SK-N-SH (cell line): ENCODE data around the gene HOMER2. TPM values are rescaled to one million over a fixed set of nuclear protein-coding genes. Genes with fewer than 3 reads are reported as not detected.

Experiments used
- CTCF ChIA-PET: fragments of 300-600, 350-600 bp; formaldehyde crosslinking; extraction: SDS; loops from one replicate; lab custom pipeline; 2021; lab: Yijun Ruan, JAX
- POLR2A ChIA-PET: fragments of 350-600 bp; sonication (Branson Sonifier 250); formaldehyde crosslinking; extraction: SDS; loops from one replicate; lab custom pipeline; 2020; ENCODE audit warnings: antibody characterized with exemption, inconsistent platforms; lab: Yijun Ruan, JAX
- DNase-seq: peaks from one replicate; pipeline ENCODE4 v3.0.0; 2012
- H2AFZ ChIP-seq: fragments of 200-600 bp; sonication (generic); 2 replicates; pipeline ENCODE4 v1.8.1; 2016; ENCODE audit warnings: antibody characterized with exemption, mild to moderate bottlenecking, low read depth
- H3F3A ChIP-seq: fragments of 200-600 bp; sonication (generic); replicated peaks from 2 replicates; pipeline ENCODE3; 2016; ENCODE audit warnings: antibody characterized with exemption, mild to moderate bottlenecking; ENCODE audit not compliant: insufficient read depth
- H3K27ac ChIP-seq, 2 experiments: fragments of 200-500 bp in 1 of 2; fragments of 200-600 bp in 1 of 2; sonication (Bioruptor generic) in 1 of 2; sonication (generic), shearing (Covaris generic) in 1 of 2; 2 replicates each; pipeline versions ENCODE4 v1.5.1 to v1.6.1; 2014 to 2016; ENCODE audit warnings: low read depth in 2 of 2, inconsistent platforms in 1 of 2, low read length in 1 of 2, mild to moderate bottlenecking in 1 of 2, mixed read lengths in 1 of 2
- H3K27me3 ChIP-seq: fragments of 200-600 bp; sonication (generic), shearing (Covaris generic); 2 replicates; pipeline ENCODE4 v1.6.1; 2016; ENCODE audit warnings: mixed run types; ENCODE audit not compliant: insufficient read depth
- H3K36me3 ChIP-seq, 2 experiments: fragments of 200-500 bp in 1 of 2; fragments of 200-600 bp in 1 of 2; sonication (Bioruptor generic) in 1 of 2; sonication (generic) in 1 of 2; replicated peaks in 1 of 2; 2 replicates each; pipeline versions ENCODE3 to v1.5.1; 2014 to 2016; ENCODE audit warnings: low read length in 1 of 2, mild to moderate bottlenecking in 1 of 2; ENCODE audit not compliant: insufficient read depth in 2 of 2, control insufficient read depth in 1 of 2
- H3K4me1 ChIP-seq, 2 experiments: fragments of 200-500 bp in 1 of 2; fragments of 200-600 bp in 1 of 2; sonication (Bioruptor generic) in 1 of 2; sonication (generic), shearing (Covaris generic) in 1 of 2; 2 replicates each; pipeline versions ENCODE4 v1.5.1 to v1.6.1; 2014 to 2016; ENCODE audit warnings: low read depth in 1 of 2, low read length in 1 of 2, mixed run types in 1 of 2; ENCODE audit not compliant: insufficient read depth in 2 of 2, control insufficient read depth in 1 of 2
- H3K4me2 ChIP-seq: fragments of 200-600 bp; sonication (generic), shearing (Covaris generic); 2 replicates; pipeline ENCODE4 v1.6.1; 2017; ENCODE audit warnings: mixed run types
- H3K4me3 ChIP-seq, 2 experiments: fragments of 200-500 bp in 1 of 2; fragments of 200-600 bp in 1 of 2; sonication (Bioruptor generic) in 1 of 2; sonication (generic), shearing (Covaris generic) in 1 of 2; 2 replicates each; pipeline versions ENCODE4 v1.5.1 to v1.8.1; 2014 to 2016; ENCODE audit warnings: low read depth in 2 of 2, inconsistent platforms in 1 of 2, low read length in 1 of 2, mild to moderate bottlenecking in 1 of 2, mixed read lengths in 1 of 2, moderate library complexity in 1 of 2
- H3K79me2 ChIP-seq: fragments of 200-600 bp; sonication (generic); 2 replicates; pipeline ENCODE4 v1.8.1; 2017; ENCODE audit warnings: mild to moderate bottlenecking; ENCODE audit not compliant: insufficient read depth
- H3K9ac ChIP-seq: fragments of 200-600 bp; sonication (generic); 2 replicates; pipeline ENCODE4 v1.6.1; 2017; ENCODE audit warnings: mixed run types
- H3K9me2 ChIP-seq: fragments of 200-600 bp; sonication (generic); 2 replicates; pipeline ENCODE4 v1.6.1; 2017; ENCODE audit warnings: mixed run types
- H3K9me3 ChIP-seq: fragments of 200-600 bp; sonication (generic); 2 replicates; pipeline ENCODE4 v1.6.1; 2017; ENCODE audit warnings: mixed run types, mild to moderate bottlenecking, moderate library complexity
- H4K20me1 ChIP-seq: fragments of 200-600 bp; sonication (generic); 2 replicates; pipeline ENCODE4 v1.6.1; 2017; ENCODE audit warnings: mild to moderate bottlenecking, mixed run types; ENCODE audit not compliant: insufficient read depth
- CHD2 ChIP-seq: fragments of 150-350 bp; IDR thresholded peaks from 2 replicates; pipeline ENCODE4 v1.6.1; 2018; ENCODE audit warnings: low read length; ENCODE audit not compliant: partially characterized antibody
- ELF1 ChIP-seq: IDR thresholded peaks from 2 replicates; pipeline ENCODE4 v1.4.0; 2012
- EP300 ChIP-seq, 2 experiments: IDR thresholded peaks; 2 replicates each; pipeline versions ENCODE4 v1.4.0 to v1.6.1; 2012; ENCODE audit warnings: borderline replicate concordance in 1 of 2, low read depth in 1 of 2, low read length in 1 of 2
- EZH2phosphoT487 ChIP-seq: fragments of 200-600 bp; sonication (generic); IDR thresholded peaks from 2 replicates; pipeline ENCODE4 v1.6.1; 2017; ENCODE audit warnings: low read depth, mixed run types, mild to moderate bottlenecking, antibody characterized with exemption, moderate library complexity, borderline replicate concordance
- FOXJ3 ChIP-seq: sonication (generic); formaldehyde crosslinking; IDR thresholded peaks from 2 replicates; pipeline ENCODE4 v1.5.1; 2020; ENCODE audit warnings: mild to moderate bottlenecking, missing genetic modification reagents
- GABPA ChIP-seq: IDR thresholded peaks from 2 replicates; pipeline ENCODE4 v1.4.0; 2012; ENCODE audit warnings: low read depth, mild to moderate bottlenecking
- GATA2 ChIP-seq: sonication (generic); formaldehyde crosslinking; IDR thresholded peaks from 2 replicates; pipeline ENCODE4 v1.5.0; 2020; ENCODE audit warnings: mild to moderate bottlenecking, missing genetic modification reagents
- JUND ChIP-seq: IDR thresholded peaks from 2 replicates; pipeline ENCODE4 v1.4.0; 2012
- MAX ChIP-seq: IDR thresholded peaks from 2 replicates; pipeline ENCODE4 v1.4.0; 2012; ENCODE audit warnings: low read depth
- MXI1 ChIP-seq: IDR thresholded peaks from 2 replicates; pipeline ENCODE4 v1.6.1; 2012; ENCODE audit warnings: mild to moderate bottlenecking, low read depth, low read length, improper control_type of control experiment
- NFIC ChIP-seq: IDR thresholded peaks from 2 replicates; pipeline ENCODE4 v1.4.0; 2012; ENCODE audit warnings: borderline replicate concordance
- NRF1 ChIP-seq: IDR thresholded peaks from 2 replicates; pipeline ENCODE4 v1.6.1; 2012; ENCODE audit warnings: low read depth, mild to moderate bottlenecking, low read length
- POLR2AphosphoS5 ChIP-seq: IDR thresholded peaks from 2 replicates; pipeline ENCODE4 v1.6.1; 2012; ENCODE audit warnings: low read depth, low read length
- RAD21 ChIP-seq: IDR thresholded peaks from 2 replicates; pipeline ENCODE4 v1.6.1; 2012; ENCODE audit warnings: mild to moderate bottlenecking, low read length
- RCOR1 ChIP-seq: fragments of 150-350 bp; IDR thresholded peaks from 2 replicates; pipeline ENCODE4 v1.6.1; 2017; ENCODE audit warnings: antibody characterized with exemption, low read length
- RXRA ChIP-seq: IDR thresholded peaks from 2 replicates; pipeline ENCODE4 v1.4.0; 2012; ENCODE audit warnings: low read depth, mild to moderate bottlenecking, borderline replicate concordance
- SIN3A ChIP-seq: IDR thresholded peaks from 2 replicates; pipeline ENCODE4 v1.6.1; 2012; ENCODE audit warnings: low read depth, mild to moderate bottlenecking, low read length, moderate library complexity, borderline replicate concordance
- SMC3 ChIP-seq: IDR thresholded peaks from 2 replicates; pipeline ENCODE4 v1.6.1; 2012; ENCODE audit warnings: low read depth, low read length, improper control_type of control experiment
- TEAD4 ChIP-seq: IDR thresholded peaks from 2 replicates; pipeline ENCODE4 v1.4.0; 2012; ENCODE audit warnings: mild to moderate bottlenecking, borderline replicate concordance; ENCODE audit not compliant: insufficient read depth
- YY1 ChIP-seq: IDR thresholded peaks from 2 replicates; pipeline ENCODE4 v1.4.0; 2012; ENCODE audit warnings: low read depth, mild to moderate bottlenecking
- WGBS: methylation state at CpG from one replicate; pipeline ENCODE4 v1.1.6; 2017; ENCODE audit warnings: low lambda C conversion rate; 5-methylcytosine and 5-hydroxymethylcytosine counted together
- polyA plus RNA-seq, 3 experiments: library from polyadenylated mRNA; depleted of rRNA; stranded (reverse); fragments of >200 nt; gene quantifications; 2 replicates each; pipeline ENCODE4 v1.2.3, GENCODE V29; 2012
- TF ChIP-seq, protein P1 (sequence below): fragments of 200-600 bp; sonication (generic); IDR thresholded peaks from 2 replicates; pipeline ENCODE4 v1.6.1; 2017; ENCODE audit warnings: antibody characterized with exemption, mild to moderate bottlenecking, moderate library complexity
- TF ChIP-seq, protein P2 (sequence below): IDR thresholded peaks from 2 replicates; pipeline ENCODE4 v1.4.0; 2012; ENCODE audit warnings: low read depth, borderline replicate concordance

HOMER2 gene
- polyA plus RNA-seq, 1 of the 3 experiments (the other 2 are of a cell fraction), result 7.3 TPM

DNA sequence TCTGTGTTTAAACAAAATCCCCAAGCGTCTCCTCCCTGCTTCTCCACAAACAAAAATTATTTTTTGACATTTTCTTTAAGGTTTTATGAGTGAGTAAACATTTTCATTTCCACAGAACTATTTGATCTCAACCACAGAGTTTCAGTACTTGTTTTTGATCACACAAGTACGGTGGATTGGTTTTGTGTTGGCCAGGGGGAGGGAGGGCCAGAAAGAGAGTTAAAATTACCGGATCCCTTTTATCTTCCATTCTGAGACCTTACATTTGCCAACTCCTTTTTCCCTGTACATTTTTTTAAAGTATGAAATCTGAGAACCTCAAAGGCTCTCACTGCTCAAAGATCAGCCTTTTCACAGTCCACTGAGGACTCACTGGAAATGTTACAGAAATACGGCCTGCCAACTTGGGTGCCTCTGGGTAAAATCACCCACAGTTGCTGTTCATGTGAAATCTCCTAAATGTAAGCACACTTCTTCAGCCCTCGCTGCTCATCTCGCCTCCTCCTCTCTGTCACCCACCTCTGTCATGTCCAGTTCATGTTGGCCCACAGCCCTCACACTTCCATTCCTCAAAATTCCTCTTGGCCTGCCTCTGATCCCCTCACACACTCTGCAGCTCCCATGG is 1.7 kb downstream of the HOMER2 start:
- peaks cover 0 to 5% of the 10 kb centered on the region in 2 experiments; a peak in 1 of 4 replicates for H3K4me1 ChIP-seq
- TF ChIP-seq TEAD4, result no peak
- no peak for TF ChIP-seq EP300 (IDR thresholded peaks at IDR 0.05; ENCODE audit: borderline replicate concordance in 1 of 2, low read depth in 1 of 2, low read length in 1 of 2)
- no peak for TF ChIP-seq JUND
- no peak for TF ChIP-seq POLR2AphosphoS5
- TF ChIP-seq GABPA, result no peak
- TF ChIP-seq NFIC, result no peak
- TF ChIP-seq NRF1, result no peak
- TF ChIP-seq, protein P1, sequence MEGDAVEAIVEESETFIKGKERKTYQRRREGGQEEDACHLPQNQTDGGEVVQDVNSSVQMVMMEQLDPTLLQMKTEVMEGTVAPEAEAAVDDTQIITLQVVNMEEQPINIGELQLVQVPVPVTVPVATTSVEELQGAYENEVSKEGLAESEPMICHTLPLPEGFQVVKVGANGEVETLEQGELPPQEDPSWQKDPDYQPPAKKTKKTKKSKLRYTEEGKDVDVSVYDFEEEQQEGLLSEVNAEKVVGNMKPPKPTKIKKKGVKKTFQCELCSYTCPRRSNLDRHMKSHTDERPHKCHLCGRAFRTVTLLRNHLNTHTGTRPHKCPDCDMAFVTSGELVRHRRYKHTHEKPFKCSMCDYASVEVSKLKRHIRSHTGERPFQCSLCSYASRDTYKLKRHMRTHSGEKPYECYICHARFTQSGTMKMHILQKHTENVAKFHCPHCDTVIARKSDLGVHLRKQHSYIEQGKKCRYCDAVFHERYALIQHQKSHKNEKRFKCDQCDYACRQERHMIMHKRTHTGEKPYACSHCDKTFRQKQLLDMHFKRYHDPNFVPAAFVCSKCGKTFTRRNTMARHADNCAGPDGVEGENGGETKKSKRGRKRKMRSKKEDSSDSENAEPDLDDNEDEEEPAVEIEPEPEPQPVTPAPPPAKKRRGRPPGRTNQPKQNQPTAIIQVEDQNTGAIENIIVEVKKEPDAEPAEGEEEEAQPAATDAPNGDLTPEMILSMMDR, result no peak
- TF ChIP-seq CHD2, result no peak
- no peak for TF ChIP-seq GATA2 (CRISPR knock-in tag)
- no peak for TF ChIP-seq YY1
- TF ChIP-seq RAD21, result no peak
- TF ChIP-seq MAX, result no peak
- TF ChIP-seq RCOR1, result no peak
- no peak for TF ChIP-seq SIN3A
- no peaks in the 10 kb centered on the region for H4K20me1 ChIP-seq
- POLR2A ChIA-PET, result no interaction called here
- H3K36me3 ChIP-seq, result no peaks in the 10 kb centered on the region
- no peak overlapping the region for H3K27ac ChIP-seq
- H3K9me3 ChIP-seq, result no peaks in the 10 kb centered on the region
- H3K9ac ChIP-seq, result no peak overlapping the region
- H2AFZ ChIP-seq, result no peak overlapping the region
- H3F3A ChIP-seq, result no peaks in the 10 kb centered on the region
- H3K79me2 ChIP-seq, result no peaks in the 10 kb centered on the region
- no peak overlapping the region for H3K4me3 ChIP-seq
- WGBS, result 91% methylated on average over 6 of the region's 6 CpGs
- no peaks in the 10 kb centered on the region for H3K9me2 ChIP-seq
- H3K4me2 ChIP-seq, result no peak overlapping the region
- no peaks in the 10 kb centered on the region for H3K27me3 ChIP-seq
- no peak for DNase-seq
- CTCF ChIA-PET, result no interaction called here

GRCh38 chr15:82950295-82950694 is 2.2 kb downstream of the HOMER2 start:
- H3F3A ChIP-seq, result no peaks in the 10 kb centered on the region
- DNase-seq, result no peak
- H3K36me3 ChIP-seq, result no peaks in the 10 kb centered on the region
- H3K4me1 ChIP-seq, result peaks cover 0 to 5% of the 10 kb centered on the region in 2 experiments; a peak in 1 of 4 replicates
- no peaks in the 10 kb centered on the region for H3K9me3 ChIP-seq
- H3K9me2 ChIP-seq, result no peaks in the 10 kb centered on the region
- H2AFZ ChIP-seq, result no peak overlapping the region
- CTCF ChIA-PET, result no interaction called here
- H3K4me2 ChIP-seq, result no peak overlapping the region
- H3K79me2 ChIP-seq, result no peaks in the 10 kb centered on the region
- H4K20me1 ChIP-seq, result no peaks in the 10 kb centered on the region
- 97% methylated on average over 5 of the region's 5 CpGs for WGBS
- H3K27ac ChIP-seq, result no peak overlapping the region
- POLR2A ChIA-PET, result no interaction called here
- no peak overlapping the region for H3K9ac ChIP-seq
- no peaks in the 10 kb centered on the region for H3K27me3 ChIP-seq
- no peak overlapping the region for H3K4me3 ChIP-seq
- TF ChIP-seq RAD21, result no peak
- TF ChIP-seq SMC3, result no peak
- TF ChIP-seq TEAD4, result no peak
- TF ChIP-seq RXRA, result no peak
- no peak for TF ChIP-seq JUND
- no peak for TF ChIP-seq MXI1
- no peak for TF ChIP-seq NFIC
- no peak for TF ChIP-seq FOXJ3
- TF ChIP-seq ELF1, result no peak
- no peak for TF ChIP-seq NRF1
- no peak for TF ChIP-seq POLR2AphosphoS5
- no peak for TF ChIP-seq SIN3A
- TF ChIP-seq, protein P2, sequence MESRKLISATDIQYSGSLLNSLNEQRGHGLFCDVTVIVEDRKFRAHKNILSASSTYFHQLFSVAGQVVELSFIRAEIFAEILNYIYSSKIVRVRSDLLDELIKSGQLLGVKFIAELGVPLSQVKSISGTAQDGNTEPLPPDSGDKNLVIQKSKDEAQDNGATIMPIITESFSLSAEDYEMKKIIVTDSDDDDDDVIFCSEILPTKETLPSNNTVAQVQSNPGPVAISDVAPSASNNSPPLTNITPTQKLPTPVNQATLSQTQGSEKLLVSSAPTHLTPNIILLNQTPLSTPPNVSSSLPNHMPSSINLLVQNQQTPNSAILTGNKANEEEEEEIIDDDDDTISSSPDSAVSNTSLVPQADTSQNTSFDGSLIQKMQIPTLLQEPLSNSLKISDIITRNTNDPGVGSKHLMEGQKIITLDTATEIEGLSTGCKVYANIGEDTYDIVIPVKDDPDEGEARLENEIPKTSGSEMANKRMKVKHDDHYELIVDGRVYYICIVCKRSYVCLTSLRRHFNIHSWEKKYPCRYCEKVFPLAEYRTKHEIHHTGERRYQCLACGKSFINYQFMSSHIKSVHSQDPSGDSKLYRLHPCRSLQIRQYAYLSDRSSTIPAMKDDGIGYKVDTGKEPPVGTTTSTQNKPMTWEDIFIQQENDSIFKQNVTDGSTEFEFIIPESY, result no peak
- TF ChIP-seq, protein P1, result no peak
- TF ChIP-seq EZH2phosphoT487, result no peak
- no peak for TF ChIP-seq CHD2
